ENCODE measurements around the gene CHAF1A. TPM values are rescaled to one million over a fixed set of nuclear protein-coding genes. Genes with fewer than 3 reads are reported as not detected.

Gene CHAF1A
- polyA plus RNA-seq, 1 donor from 2014 or later = 9.4 TPM

GRCh38 chr19:4375164-4376027 is 27.0 kb upstream of the CHAF1A start:
- H3K9me2 ChIP-seq (ENCODE audit: insufficient read depth, low read length) = no peaks in the 10 kb centered on the region
- no peak for TF ChIP-seq POLR2AphosphoS5 (IDR thresholded peaks at IDR 0.05)
- TF ChIP-seq EP300 (conservative IDR thresholded peaks at IDR 0.05; ENCODE audit: poor library complexity, severe bottlenecking) = no peak
- peak; percentile 38 for TF ChIP-seq SMC3 (conservative IDR thresholded peaks at IDR 0.05; ENCODE audit: poor library complexity)
- TF ChIP-seq RAD21 (conservative IDR thresholded peaks at IDR 0.05) = peak; percentile 37
- TF ChIP-seq TAF1 (IDR thresholded peaks at IDR 0.05; ENCODE audit: low read depth) = no peak
- no peak for TF ChIP-seq EZH2 (IDR thresholded peaks at IDR 0.05; ENCODE audit: borderline replicate concordance, insufficient read depth, low read length, poor library complexity, severe bottlenecking)
- TF ChIP-seq CTCF (IDR thresholded peaks at IDR 0.05; ENCODE audit: poor library complexity, severe bottlenecking) = peak; percentile 68
- TF ChIP-seq REST (IDR thresholded peaks at IDR 0.05; ENCODE audit: borderline replicate concordance) = no peak
- TF ChIP-seq MXI1 (conservative IDR thresholded peaks at IDR 0.05; ENCODE audit: poor library complexity, severe bottlenecking) = no peak
- no peaks in the 10 kb centered on the region for H3K9me3 ChIP-seq (ENCODE audit: low read length)
- no peak overlapping the region for H3K4me2 ChIP-seq (ENCODE audit: low read length)
- peak overlapping the region; percentile 55 for H3K9ac ChIP-seq (ENCODE audit: low read length)
- H3K27me3 ChIP-seq (ENCODE audit: insufficient read depth, low read depth, low read length) = no peaks in the 10 kb centered on the region
- H3F3A ChIP-seq (ENCODE audit: insufficient read depth, low read length, poor library complexity, severe bottlenecking) = no peaks in the 10 kb centered on the region
- no peaks in the 10 kb centered on the region for H3K36me3 ChIP-seq (ENCODE audit: insufficient read depth, low read length)
- H4K20me1 ChIP-seq (ENCODE audit: insufficient read depth) = no peaks in the 10 kb centered on the region
- H3K79me2 ChIP-seq (replicated peaks; ENCODE audit: insufficient read depth, low read length) = no peaks in the 10 kb centered on the region
- H3K4me3 ChIP-seq (ENCODE audit: low read length) = peak overlapping the region; percentile 38
- no peak overlapping the region for H2AFZ ChIP-seq (ENCODE audit: low read depth, low read length)
- peak overlapping the region; percentile 68 for H3K27ac ChIP-seq (ENCODE audit: low read length)

- H3F3A ChIP-seq (ENCODE audit: insufficient read depth, low read length, poor library complexity, severe bottlenecking) = no peaks in the 10 kb centered on the region
- no peaks in the 10 kb centered on the region for H3K79me2 ChIP-seq (replicated peaks; ENCODE audit: insufficient read depth, low read length)
- no peaks in the 10 kb centered on the region for H3K9me3 ChIP-seq (ENCODE audit: low read length)
- peak overlapping the region; percentile 38 for H3K4me3 ChIP-seq (ENCODE audit: low read length)
- H3K36me3 ChIP-seq (ENCODE audit: insufficient read depth, low read length) = no peaks in the 10 kb centered on the region
- H3K9me2 ChIP-seq (ENCODE audit: insufficient read depth, low read length) = no peaks in the 10 kb centered on the region
- H3K27ac ChIP-seq (ENCODE audit: low read length) = peak overlapping the region; percentile 68
- H3K27me3 ChIP-seq (ENCODE audit: insufficient read depth, low read depth, low read length) = no peaks in the 10 kb centered on the region
- TF ChIP-seq CTCF (IDR thresholded peaks at IDR 0.05; ENCODE audit: poor library complexity, severe bottlenecking) (peak; percentile 3), TAF1 (IDR thresholded peaks at IDR 0.05; ENCODE audit: low read depth) (no peak), RAD21 (conservative IDR thresholded peaks at IDR 0.05) (peak; percentile 7), EP300 (conservative IDR thresholded peaks at IDR 0.05; ENCODE audit: poor library complexity, severe bottlenecking) (no peak)
- H3K4me2 ChIP-seq (ENCODE audit: low read length) = no peak overlapping the region
- H2AFZ ChIP-seq (ENCODE audit: low read depth, low read length) = no peak overlapping the region
- no peaks in the 10 kb centered on the region for H4K20me1 ChIP-seq (ENCODE audit: insufficient read depth)
- peak overlapping the region; percentile 55 for H3K9ac ChIP-seq (ENCODE audit: low read length)
Measured at GRCh38 chr19:4376028-4376670, 26.3 kb upstream of the CHAF1A start.
